ENCODE data around the gene PCDHGA10.
"Not testable (repeated sequence)": the region's sequence is repeated elsewhere in the genome, so short reads cannot be mapped to it uniquely, and the experiment has no call there.

DNA sequence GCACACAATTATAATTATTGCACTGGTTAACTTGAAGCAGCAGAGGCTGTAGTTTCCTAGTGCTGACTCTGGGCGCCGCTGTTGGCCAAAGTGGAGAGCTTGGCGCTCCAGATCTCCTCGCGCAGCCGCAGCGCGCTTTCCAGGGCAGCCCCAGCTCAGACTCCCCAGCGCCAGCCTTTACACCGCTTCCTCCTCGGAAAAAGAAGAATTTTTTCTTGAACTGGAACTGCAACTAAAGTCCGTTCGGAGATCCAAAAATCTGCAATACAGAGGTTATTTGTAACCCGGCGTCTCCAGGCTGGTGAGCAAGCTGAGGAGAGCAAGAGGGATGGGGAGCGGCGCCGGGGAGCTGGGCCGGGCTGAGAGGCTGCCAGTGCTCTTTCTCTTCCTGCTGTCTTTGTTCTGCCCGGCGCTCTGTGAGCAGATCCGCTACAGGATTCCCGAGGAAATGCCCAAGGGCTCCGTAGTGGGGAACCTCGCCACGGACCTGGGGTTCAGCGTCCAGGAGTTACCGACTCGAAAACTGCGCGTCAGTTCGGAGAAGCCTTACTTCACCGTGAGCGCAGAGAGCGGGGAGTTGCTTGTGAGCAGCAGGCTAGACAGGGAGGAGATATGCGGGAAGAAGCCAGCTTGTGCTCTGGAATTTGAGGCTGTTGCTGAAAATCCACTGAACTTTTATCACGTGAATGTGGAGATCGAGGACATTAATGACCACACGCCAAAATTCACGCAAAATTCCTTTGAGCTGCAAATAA is 25.1 kb upstream of the PCDHGA10 start, which contains the start of gene PCDHGB4:
- TF ChIP-seq CTCF (IDR thresholded peaks at IDR 0.05): peak in 1 of 4 experiments; percentile 13
- not testable (repeated sequence) for TF ChIP-seq POLR2A, EP300, POLR2AphosphoS5 (IDR thresholded peaks at IDR 0.05)
